CD4-positive, CD25-positive, alpha-beta regulatory T cell (primary cell): ENCODE measurements around the gene FGF5. TPM values are rescaled to one million over a fixed set of nuclear protein-coding genes. Genes with fewer than 3 reads are reported as not detected.
"Not testable (repeated sequence)": the region's sequence is repeated elsewhere in the genome, so short reads cannot be mapped to it uniquely, and the experiment has no call there.

Experiments used
- ATAC-seq, 2 donors: fragments of 150-1000 bp; cut with Tn5 transposase; one replicate each; pipeline ENCODE4 v1.10.0; 2021; ENCODE audit warnings: low read depth in 2 of 2, moderate number of reproducible peaks in 2 of 2, moderate library complexity in 1 of 2
- DNase-seq, 3 donors: peaks; one replicate each; pipeline versions ENCODE4 v3.0.0 to v3.0.0-alpha.2; 2012 to 2022; ENCODE audit warnings: mixed read lengths in 1 of 3
- H3K27ac ChIP-seq: one replicate; pipeline ENCODE4 v1.7.0; 2013; ENCODE audit warnings: mild to moderate bottlenecking, low read length; ENCODE audit not compliant: insufficient read depth, poor library complexity, severe bottlenecking
- H3K27me3 ChIP-seq: one replicate; pipeline ENCODE4 v1.7.0; 2013; ENCODE audit warnings: low read length; ENCODE audit not compliant: control insufficient read depth, insufficient read depth
- H3K36me3 ChIP-seq: one replicate; pipeline ENCODE4 v1.7.0; 2013; ENCODE audit warnings: mild to moderate bottlenecking, low read length, moderate library complexity; ENCODE audit not compliant: control insufficient read depth, insufficient read depth
- H3K4me1 ChIP-seq: 2 replicates; pipeline ENCODE4 v1.7.0; 2013; ENCODE audit warnings: mild to moderate bottlenecking, low read length; ENCODE audit not compliant: insufficient read depth, control insufficient read depth, poor library complexity, severe bottlenecking
- H3K4me3 ChIP-seq: one replicate; pipeline ENCODE4 v1.7.0; 2013; ENCODE audit warnings: low read depth, mild to moderate bottlenecking, low read length, moderate library complexity
- H3K9me3 ChIP-seq, 2 experiments: 1 replicate in 1 of 2; 2 replicates in 1 of 2; pipeline ENCODE4 v1.7.0; 2013; ENCODE audit warnings: low read length in 2 of 2, mild to moderate bottlenecking in 1 of 2, moderate library complexity in 1 of 2; ENCODE audit not compliant: control insufficient read depth in 2 of 2
- H3K27ac Mint-ChIP-seq, 3 donors: one replicate each; pipeline ENCODE4 v1.8.0; 2020 to 2022; ENCODE audit warnings: mild to moderate bottlenecking in 3 of 3, mixed read lengths in 3 of 3, moderate library complexity in 2 of 3
- H3K27me3 Mint-ChIP-seq: one replicate; pipeline ENCODE4 v1.8.0; 2022; ENCODE audit warnings: mild to moderate bottlenecking, mixed read lengths
- H3K36me3 Mint-ChIP-seq: one replicate; pipeline ENCODE4 v1.8.0; 2020; ENCODE audit warnings: mixed read lengths
- H3K4me1 Mint-ChIP-seq, 4 donors: one replicate each; pipeline ENCODE4 v1.8.0; 2020 to 2022; ENCODE audit warnings: mixed read lengths in 4 of 4, mild to moderate bottlenecking in 1 of 4
- H3K4me3 Mint-ChIP-seq, 4 donors: one replicate each; pipeline ENCODE4 v1.8.0; 2020 to 2022; ENCODE audit warnings: mild to moderate bottlenecking in 4 of 4, mixed read lengths in 4 of 4, moderate library complexity in 3 of 4
- H3K9me3 Mint-ChIP-seq, 7 donors: one replicate each; pipeline ENCODE4 v1.8.0; 2020 to 2022; ENCODE audit warnings: mixed read lengths in 7 of 7, mild to moderate bottlenecking in 3 of 7, moderate library complexity in 2 of 7
- polyA plus RNA-seq, 4 donors: library from polyadenylated mRNA; unstranded; fragments of 300-500 nt; fragmentation: Illumina TruSeq; gene quantifications; one replicate each; pipeline ENCODE4 v1.2.3, GENCODE V29; 2021
- total RNA-seq: library from RNA; stranded (reverse); gene quantifications from one replicate; pipeline ENCODE4 v1.2.3, GENCODE V29; 2022

Gene FGF5
- total and polyA plus RNA-seq, 5 donors from 2014 or later, result not detected

DNA sequence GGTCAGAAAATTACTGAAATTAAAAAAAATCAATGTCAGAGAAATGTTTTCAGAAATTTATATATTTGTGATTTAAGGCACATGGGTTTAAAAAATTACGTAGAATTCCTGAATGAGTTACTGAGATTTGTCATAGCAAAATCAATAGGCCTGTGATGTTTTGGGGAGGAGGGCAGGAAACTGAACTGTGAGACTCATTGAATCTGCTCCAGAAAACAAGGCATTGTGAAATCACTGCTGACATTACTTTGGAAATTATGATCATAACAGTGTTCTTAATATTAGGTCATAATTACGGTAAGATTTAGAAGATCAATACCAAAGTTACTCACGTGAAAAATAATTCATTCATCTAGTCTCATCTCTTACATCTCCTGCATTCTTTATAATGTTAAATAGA, 5.3 kb downstream of the FGF5 start:
- peaks cover 51% of the 10 kb centered on the region for H3K27me3 Mint-ChIP-seq
- no peak for DNase-seq
- no peak overlapping the region for H3K4me3 Mint-ChIP-seq
- H3K36me3 ChIP-seq, result no peaks in the 10 kb centered on the region
- no peak overlapping the region for H3K4me3 ChIP-seq
- no peak for ATAC-seq
- peaks cover 0 to 2% (median 0%) of the 10 kb centered on the region in 7 donors for H3K9me3 Mint-ChIP-seq
- H3K4me1 ChIP-seq, result no peaks in the 10 kb centered on the region
- peaks cover 31% of the 10 kb centered on the region for H3K27me3 ChIP-seq
- H3K4me1 Mint-ChIP-seq, result peaks cover 4 to 19% (median 8%) of the 10 kb centered on the region in 4 donors
- H3K36me3 Mint-ChIP-seq, result no peaks in the 10 kb centered on the region
- H3K27ac Mint-ChIP-seq, result no peak overlapping the region
- H3K27ac ChIP-seq, result no peak overlapping the region
- no peaks in the 10 kb centered on the region for H3K9me3 ChIP-seq

DNA sequence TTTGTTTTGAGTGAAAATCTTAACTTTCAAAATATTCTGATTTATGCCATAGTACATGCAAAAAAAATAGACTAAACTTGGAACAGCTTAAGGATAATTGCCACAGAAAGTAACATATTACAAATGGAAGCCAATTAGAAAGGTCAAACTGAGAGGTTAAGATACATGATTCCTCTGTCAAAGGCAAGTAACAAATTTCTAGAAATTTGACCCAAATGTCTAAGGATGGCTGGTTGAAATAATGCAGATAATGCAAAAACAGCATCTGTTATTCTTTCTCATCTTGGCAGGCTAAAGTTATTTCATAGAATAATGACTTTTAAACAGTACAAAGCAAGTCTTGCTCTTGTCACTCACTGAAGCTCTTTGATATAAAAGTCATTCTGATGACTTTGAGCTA, 10.5 kb downstream of the FGF5 start:
- Histone ChIP-seq H3K27ac (no peak overlapping the region), H3K27me3 (peaks cover 13% of the 10 kb centered on the region), H3K9me3 (no peaks in the 10 kb centered on the region), H3K36me3 (no peaks in the 10 kb centered on the region), H3K4me1 (no peaks in the 10 kb centered on the region), H3K4me3 (no peak overlapping the region)
- H3K36me3 Mint-ChIP-seq, result no peaks in the 10 kb centered on the region
- H3K27ac Mint-ChIP-seq, result no peak overlapping the region
- H3K27me3 Mint-ChIP-seq, result peaks cover 13% of the 10 kb centered on the region
- DNase-seq (no peak), ATAC-seq (no peak)
- H3K4me1 Mint-ChIP-seq, result no peaks in the 10 kb centered on the region
- H3K9me3 Mint-ChIP-seq, result no peaks in the 10 kb centered on the region
- H3K4me3 Mint-ChIP-seq, result no peak overlapping the region

DNA sequence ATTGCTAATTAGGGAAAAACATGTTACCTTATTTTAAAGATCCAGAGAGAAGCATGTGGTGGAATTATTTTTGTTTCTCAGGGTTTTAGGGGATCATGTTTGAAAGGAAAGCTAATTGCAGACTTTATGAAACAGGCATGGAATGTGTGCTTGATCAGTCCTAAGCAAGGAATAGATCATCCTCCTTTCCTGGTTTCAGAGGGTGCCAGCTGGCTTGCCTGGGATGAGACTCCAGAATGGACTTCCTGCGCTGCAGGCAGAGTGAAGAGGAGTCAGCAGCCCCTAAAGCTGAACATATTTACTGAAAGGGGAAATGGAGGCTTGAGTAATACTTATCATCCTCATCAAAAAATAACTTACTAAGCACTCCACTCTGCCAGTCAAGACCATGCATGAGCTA, 13.3 kb downstream of the FGF5 start:
- ATAC-seq, result no peak
- Mint-ChIP-seq H3K9me3 (peaks cover 0 to 2% (median 0%) of the 10 kb centered on the region in 7 donors), H3K27ac (no peak overlapping the region), H3K4me3 (no peak overlapping the region), H3K36me3 (no peaks in the 10 kb centered on the region), H3K27me3 (peaks cover 15% of the 10 kb centered on the region), H3K4me1 (no peaks in the 10 kb centered on the region)
- Histone ChIP-seq H3K4me3 (no peak overlapping the region), H3K9me3 (no peaks in the 10 kb centered on the region), H3K4me1 (no peaks in the 10 kb centered on the region), H3K36me3 (no peaks in the 10 kb centered on the region), H3K27me3 (peaks cover 10% of the 10 kb centered on the region), H3K27ac (no peak overlapping the region)
- DNase-seq, result no peak

DNA sequence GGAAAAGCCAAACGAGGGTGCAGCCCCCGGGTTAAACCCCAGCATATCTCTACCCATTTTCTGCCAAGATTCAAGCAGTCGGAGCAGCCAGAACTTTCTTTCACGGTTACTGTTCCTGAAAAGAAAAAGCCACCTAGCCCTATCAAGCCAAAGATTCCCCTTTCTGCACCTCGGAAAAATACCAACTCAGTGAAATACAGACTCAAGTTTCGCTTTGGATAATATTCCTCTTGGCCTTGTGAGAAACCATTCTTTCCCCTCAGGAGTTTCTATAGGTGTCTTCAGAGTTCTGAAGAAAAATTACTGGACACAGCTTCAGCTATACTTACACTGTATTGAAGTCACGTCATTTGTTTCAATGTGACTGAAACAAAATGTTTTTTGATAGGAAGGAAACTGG, 20.0 kb downstream of the FGF5 start:
- Histone ChIP-seq H3K36me3 (no peaks in the 10 kb centered on the region), H3K27me3 (peaks cover 7% of the 10 kb centered on the region), H3K9me3 (no peaks in the 10 kb centered on the region), H3K27ac (no peak overlapping the region), H3K4me3 (no peak overlapping the region), H3K4me1 (no peaks in the 10 kb centered on the region)
- H3K4me1 Mint-ChIP-seq, result peaks cover 0 to 3% (median 0%) of the 10 kb centered on the region in 4 donors
- no peak overlapping the region for H3K27ac Mint-ChIP-seq
- no peaks in the 10 kb centered on the region for H3K36me3 Mint-ChIP-seq
- H3K9me3 Mint-ChIP-seq, result peaks cover 0 to 3% (median 0%) of the 10 kb centered on the region in 7 donors
- no peak overlapping the region for H3K4me3 Mint-ChIP-seq
- DNase-seq (no peak), ATAC-seq (no peak)
- peaks cover 26% of the 10 kb centered on the region for H3K27me3 Mint-ChIP-seq

DNA sequence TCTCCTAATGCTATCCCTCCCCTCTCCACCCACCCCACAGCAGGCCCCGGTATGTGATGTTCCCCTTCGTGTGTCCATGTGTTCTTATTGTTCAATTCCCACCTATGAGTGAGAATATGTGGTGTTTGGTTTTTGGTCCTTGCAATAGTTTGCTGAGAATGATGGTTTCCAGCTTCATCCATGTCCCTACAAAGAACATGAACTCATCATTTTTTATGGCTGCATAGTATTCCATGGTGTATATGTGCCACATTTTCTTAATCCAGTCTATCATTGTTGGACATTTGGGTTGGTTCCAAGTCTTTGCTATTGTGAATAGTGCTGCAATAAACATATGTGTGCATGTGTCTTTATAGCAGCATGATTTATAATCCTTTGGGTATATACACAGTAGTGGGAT, 24.2 kb downstream of the FGF5 start:
- H3K27me3 ChIP-seq, H3K4me3 Mint-ChIP-seq, H3K27ac Mint-ChIP-seq, H3K9me3 Mint-ChIP-seq, H3K4me3 ChIP-seq, H3K36me3 ChIP-seq, H3K27ac ChIP-seq, H3K4me1 ChIP-seq, DNase-seq, H3K36me3 Mint-ChIP-seq, ATAC-seq, H3K4me1 Mint-ChIP-seq, H3K9me3 ChIP-seq: not testable (repeated sequence)
- H3K27me3 Mint-ChIP-seq, result peaks cover 28% of the 10 kb centered on the region

DNA sequence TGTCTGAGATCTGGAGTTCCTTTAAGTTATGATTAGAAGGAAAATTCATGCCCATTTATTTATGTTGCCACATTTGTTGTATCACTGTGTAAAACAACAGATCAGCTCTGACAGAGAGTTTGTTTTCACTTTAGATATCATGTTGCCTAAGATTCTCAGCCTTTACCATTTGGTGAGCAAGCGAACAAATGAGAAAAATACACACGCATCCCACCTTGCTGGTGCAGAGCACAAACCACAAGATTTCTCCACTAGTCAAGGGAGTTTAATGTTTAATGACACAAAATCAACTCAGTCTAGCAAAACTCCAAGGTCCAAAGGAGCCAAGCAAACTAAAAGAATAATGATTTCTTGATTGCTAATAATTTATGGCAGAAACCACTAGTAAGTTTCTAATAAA, 27.7 kb downstream of the FGF5 start:
- no peak overlapping the region for H3K4me3 ChIP-seq
- Mint-ChIP-seq H3K4me1 (peaks cover 0 to 3% (median 0%) of the 10 kb centered on the region in 4 donors), H3K27me3 (peaks cover 21% of the 10 kb centered on the region), H3K36me3 (no peaks in the 10 kb centered on the region), H3K4me3 (no peak overlapping the region), H3K9me3 (peaks cover 0 to 3% (median 0%) of the 10 kb centered on the region in 7 donors), H3K27ac (no peak overlapping the region)
- DNase-seq, result no peak
- ATAC-seq, result no peak
- no peak overlapping the region for H3K27ac ChIP-seq
- H3K36me3 ChIP-seq, result no peaks in the 10 kb centered on the region
- H3K27me3 ChIP-seq, result peaks cover 6% of the 10 kb centered on the region
- H3K9me3 ChIP-seq, result no peaks in the 10 kb centered on the region
- no peaks in the 10 kb centered on the region for H3K4me1 ChIP-seq

DNA sequence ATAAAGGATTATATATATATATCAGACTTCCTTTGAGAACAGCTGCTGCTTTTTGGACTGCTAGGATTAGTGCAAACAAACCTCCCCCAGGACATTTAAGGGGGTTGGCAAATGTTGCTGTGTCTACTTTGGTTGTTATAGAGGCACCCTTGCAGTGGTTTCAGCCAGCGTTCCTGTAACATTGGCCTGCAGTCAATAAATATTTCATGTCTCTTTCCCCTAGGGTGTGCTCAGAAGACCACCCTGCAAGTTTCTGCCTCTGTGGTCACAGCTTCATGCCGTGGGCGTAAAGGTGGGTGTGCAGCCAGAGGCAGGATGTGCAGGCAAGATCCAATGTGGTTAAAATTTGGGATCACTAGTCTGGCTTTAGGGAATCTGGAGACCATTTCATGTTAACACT, 28.9 kb downstream of the FGF5 start:
- Mint-ChIP-seq H3K4me3 (no peak overlapping the region), H3K9me3 (peaks cover 0 to 3% (median 0%) of the 10 kb centered on the region in 7 donors), H3K36me3 (no peaks in the 10 kb centered on the region), H3K4me1 (peaks cover 0 to 3% (median 0%) of the 10 kb centered on the region in 4 donors), H3K27me3 (peaks cover 21% of the 10 kb centered on the region), H3K27ac (no peak overlapping the region)
- H3K27me3 ChIP-seq, result peaks cover 6% of the 10 kb centered on the region
- DNase-seq (no peak), ATAC-seq (no peak)
- H3K4me1 ChIP-seq, result no peaks in the 10 kb centered on the region
- H3K9me3 ChIP-seq, result no peaks in the 10 kb centered on the region
- no peaks in the 10 kb centered on the region for H3K36me3 ChIP-seq
- H3K4me3 ChIP-seq, result no peak overlapping the region
- no peak overlapping the region for H3K27ac ChIP-seq

DNA sequence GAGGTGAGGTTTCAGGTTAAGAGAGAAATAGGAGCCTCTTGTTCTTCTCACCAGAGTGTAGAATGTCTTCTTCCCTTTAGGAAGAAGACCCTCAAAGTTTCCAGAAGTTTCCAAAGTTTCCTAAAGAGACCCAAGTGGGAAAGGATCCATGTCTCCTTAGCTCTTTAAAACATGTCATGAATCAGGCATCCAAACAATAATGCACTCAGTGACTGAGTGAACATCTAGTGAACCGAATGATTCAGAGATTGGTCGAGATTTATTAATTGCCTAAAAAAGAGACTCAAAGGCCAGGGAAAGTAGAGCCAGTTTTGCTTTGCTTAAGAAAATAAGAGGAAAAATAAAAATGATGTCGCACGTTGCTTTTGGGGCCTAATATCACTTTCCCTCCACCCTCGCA, 29.4 kb downstream of the FGF5 start:
- Histone ChIP-seq H3K4me1 (no peaks in the 10 kb centered on the region), H3K9me3 (no peaks in the 10 kb centered on the region), H3K36me3 (no peaks in the 10 kb centered on the region), H3K4me3 (no peak overlapping the region), H3K27me3 (peaks cover 6% of the 10 kb centered on the region), H3K27ac (no peak overlapping the region)
- H3K9me3 Mint-ChIP-seq, result peaks cover 0 to 3% (median 0%) of the 10 kb centered on the region in 7 donors
- H3K27me3 Mint-ChIP-seq, result peaks cover 22% of the 10 kb centered on the region
- ATAC-seq (no peak), DNase-seq (no peak)
- peaks cover 0 to 3% (median 0%) of the 10 kb centered on the region in 4 donors for H3K4me1 Mint-ChIP-seq
- no peak overlapping the region for H3K4me3 Mint-ChIP-seq
- no peaks in the 10 kb centered on the region for H3K36me3 Mint-ChIP-seq
- no peak overlapping the region for H3K27ac Mint-ChIP-seq
